ENCODE data around the gene SLAMF9.

SLAMF9 gene

GRCh38 chr1:159980786-159981185, 26.7 kb upstream of the SLAMF9 start:
- TF ChIP-seq, protein P1, sequence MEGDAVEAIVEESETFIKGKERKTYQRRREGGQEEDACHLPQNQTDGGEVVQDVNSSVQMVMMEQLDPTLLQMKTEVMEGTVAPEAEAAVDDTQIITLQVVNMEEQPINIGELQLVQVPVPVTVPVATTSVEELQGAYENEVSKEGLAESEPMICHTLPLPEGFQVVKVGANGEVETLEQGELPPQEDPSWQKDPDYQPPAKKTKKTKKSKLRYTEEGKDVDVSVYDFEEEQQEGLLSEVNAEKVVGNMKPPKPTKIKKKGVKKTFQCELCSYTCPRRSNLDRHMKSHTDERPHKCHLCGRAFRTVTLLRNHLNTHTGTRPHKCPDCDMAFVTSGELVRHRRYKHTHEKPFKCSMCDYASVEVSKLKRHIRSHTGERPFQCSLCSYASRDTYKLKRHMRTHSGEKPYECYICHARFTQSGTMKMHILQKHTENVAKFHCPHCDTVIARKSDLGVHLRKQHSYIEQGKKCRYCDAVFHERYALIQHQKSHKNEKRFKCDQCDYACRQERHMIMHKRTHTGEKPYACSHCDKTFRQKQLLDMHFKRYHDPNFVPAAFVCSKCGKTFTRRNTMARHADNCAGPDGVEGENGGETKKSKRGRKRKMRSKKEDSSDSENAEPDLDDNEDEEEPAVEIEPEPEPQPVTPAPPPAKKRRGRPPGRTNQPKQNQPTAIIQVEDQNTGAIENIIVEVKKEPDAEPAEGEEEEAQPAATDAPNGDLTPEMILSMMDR (IDR thresholded peaks at IDR 0.05; ENCODE audit: low read depth, low read length, poor library complexity, severe bottlenecking): no peak
- TF ChIP-seq EZH2phosphoT487 (IDR thresholded peaks at IDR 0.05; ENCODE audit: borderline replicate concordance, low read length): no peak
- Histone ChIP-seq H4K20me1 (ENCODE audit: control insufficient read depth, insufficient read depth, low read depth, low read length) (no peaks in the 10 kb centered on the region), H3K4me3 (ENCODE audit: low read length) (no peak overlapping the region), H3K9me2 (replicated peaks; ENCODE audit: control insufficient read depth, low read length) (no peaks in the 10 kb centered on the region), H3K4me2 (ENCODE audit: low read length) (no peak overlapping the region), H3K9me3 (ENCODE audit: control insufficient read depth, insufficient read depth, low read length) (no peaks in the 10 kb centered on the region), H3K36me3 (ENCODE audit: control insufficient read depth, low read length) (no peaks in the 10 kb centered on the region), H3K27me3 (ENCODE audit: control insufficient read depth, low read length) (peaks cover 37% of the 10 kb centered on the region), H3F3A (ENCODE audit: control insufficient read depth, insufficient read depth) (no peaks in the 10 kb centered on the region), H3K79me2 (ENCODE audit: control insufficient read depth, low read length) (no peaks in the 10 kb centered on the region), H3K4me1 (ENCODE audit: control insufficient read depth, low read length) (no peaks in the 10 kb centered on the region), H3K27ac (ENCODE audit: low read depth, low read length) (no peak overlapping the region)

GRCh38 chr1:159980076-159980475, 26.0 kb upstream of the SLAMF9 start:
- no peaks in the 10 kb centered on the region for H3K4me1 ChIP-seq (ENCODE audit: control insufficient read depth, low read length)

GRCh38 chr1:159979257-159979656, 25.2 kb upstream of the SLAMF9 start:
- peaks cover 42% of the 10 kb centered on the region for H3K27me3 ChIP-seq (ENCODE audit: control insufficient read depth, low read length)
- no peak overlapping the region for H3K4me2 ChIP-seq (ENCODE audit: low read length)

More at GRCh38 chr1:159980076-159980475, 26.0 kb upstream of the SLAMF9 start:
- no peak for TF ChIP-seq EZH2phosphoT487 (IDR thresholded peaks at IDR 0.05; ENCODE audit: borderline replicate concordance, low read length)
- TF ChIP-seq, protein P1 (IDR thresholded peaks at IDR 0.05; ENCODE audit: low read depth, low read length, poor library complexity, severe bottlenecking): no peak
- no peak overlapping the region for H3K27ac ChIP-seq (ENCODE audit: low read depth, low read length)
- no peaks in the 10 kb centered on the region for H3F3A ChIP-seq (ENCODE audit: control insufficient read depth, insufficient read depth)
- H3K9me3 ChIP-seq (ENCODE audit: control insufficient read depth, insufficient read depth, low read length): no peaks in the 10 kb centered on the region
- H4K20me1 ChIP-seq (ENCODE audit: control insufficient read depth, insufficient read depth, low read depth, low read length): no peaks in the 10 kb centered on the region
- H3K4me3 ChIP-seq (ENCODE audit: low read length): no peak overlapping the region
- no peaks in the 10 kb centered on the region for H3K79me2 ChIP-seq (ENCODE audit: control insufficient read depth, low read length)
- no peak overlapping the region for H3K4me2 ChIP-seq (ENCODE audit: low read length)
- H3K36me3 ChIP-seq (ENCODE audit: control insufficient read depth, low read length): no peaks in the 10 kb centered on the region
- peaks cover 41% of the 10 kb centered on the region for H3K27me3 ChIP-seq (ENCODE audit: control insufficient read depth, low read length)
- H3K9me2 ChIP-seq (replicated peaks; ENCODE audit: control insufficient read depth, low read length): no peaks in the 10 kb centered on the region

More at GRCh38 chr1:159979257-159979656, 25.2 kb upstream of the SLAMF9 start:
- no peaks in the 10 kb centered on the region for H3K4me1 ChIP-seq (ENCODE audit: control insufficient read depth, low read length)
- H3K4me3 ChIP-seq (ENCODE audit: low read length): no peak overlapping the region
- no peaks in the 10 kb centered on the region for H3K9me3 ChIP-seq (ENCODE audit: control insufficient read depth, insufficient read depth, low read length)
- no peaks in the 10 kb centered on the region for H3K9me2 ChIP-seq (replicated peaks; ENCODE audit: control insufficient read depth, low read length)
- H3K79me2 ChIP-seq (ENCODE audit: control insufficient read depth, low read length): no peaks in the 10 kb centered on the region
- no peaks in the 10 kb centered on the region for H4K20me1 ChIP-seq (ENCODE audit: control insufficient read depth, insufficient read depth, low read depth, low read length)
- no peak overlapping the region for H3K27ac ChIP-seq (ENCODE audit: low read depth, low read length)
- H3F3A ChIP-seq (ENCODE audit: control insufficient read depth, insufficient read depth): no peaks in the 10 kb centered on the region
- TF ChIP-seq EZH2phosphoT487 (IDR thresholded peaks at IDR 0.05; ENCODE audit: borderline replicate concordance, low read length): no peak
- TF ChIP-seq, protein P1 (IDR thresholded peaks at IDR 0.05; ENCODE audit: low read depth, low read length, poor library complexity, severe bottlenecking): no peak
- no peaks in the 10 kb centered on the region for H3K36me3 ChIP-seq (ENCODE audit: control insufficient read depth, low read length)

Data from DOHH2 (cell line).